ENCODE results near the gene GABRG3. TPM values are rescaled to one million over a fixed set of nuclear protein-coding genes. Genes with fewer than 3 reads are reported as not detected.

GABRG3 gene
- total and polyA plus RNA-seq, 2 experiments from 2014 or later = 0.10 to 1.4 TPM

DNA sequence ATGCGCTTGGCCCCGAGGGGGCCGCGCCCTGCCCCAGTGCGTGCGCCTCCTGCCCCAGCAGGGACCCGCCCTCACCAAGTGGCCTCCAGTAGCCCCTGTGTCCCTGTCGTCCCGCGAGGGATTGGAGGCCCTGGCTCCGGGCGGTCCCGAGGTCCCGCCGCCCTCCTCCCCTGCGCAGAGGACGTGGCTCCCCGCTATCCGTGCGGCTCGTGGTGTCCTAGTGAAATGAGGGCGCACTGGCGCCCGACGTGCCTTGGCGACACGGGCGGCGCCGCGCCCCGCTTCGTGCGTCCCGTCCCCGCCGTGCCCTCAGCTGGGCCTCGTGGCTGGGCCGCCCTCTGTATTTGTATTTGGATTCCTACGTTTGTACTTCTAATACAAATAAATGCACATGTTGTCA is 570.6 kb downstream of the GABRG3 start:
- no peak overlapping the region for H3K4me2 ChIP-seq
- Mint-ChIP-seq H3K36me3 (ENCODE audit: low read depth) (no peaks in the 10 kb centered on the region), H3K4me3 (no peak overlapping the region), H3K9me3 (no peaks in the 10 kb centered on the region), H3K4me1 (peaks cover 6% of the 10 kb centered on the region), H3K27me3 (ENCODE audit: insufficient read depth, low read depth, poor library complexity) (no peaks in the 10 kb centered on the region), H3K27ac (no peak overlapping the region)
- no peaks in the 10 kb centered on the region for H3K79me2 ChIP-seq (replicated peaks; ENCODE audit: insufficient read depth)
- no peaks in the 10 kb centered on the region for H4K20me1 ChIP-seq (replicated peaks; ENCODE audit: insufficient read depth)
- ATAC-seq (no peak), DNase-seq (ENCODE audit: low spot score) (no peak)
- H3K27me3 ChIP-seq (ENCODE audit: insufficient read depth) = no peaks in the 10 kb centered on the region
- no peak overlapping the region for H3K4me3 ChIP-seq
- H3K4me1 ChIP-seq (ENCODE audit: insufficient read depth) = peaks cover 20% of the 10 kb centered on the region
- no peak for TF ChIP-seq EZH2phosphoT487 (IDR thresholded peaks at IDR 0.05; ENCODE audit: unreplicated experiment)
- TF ChIP-seq, protein P1, sequence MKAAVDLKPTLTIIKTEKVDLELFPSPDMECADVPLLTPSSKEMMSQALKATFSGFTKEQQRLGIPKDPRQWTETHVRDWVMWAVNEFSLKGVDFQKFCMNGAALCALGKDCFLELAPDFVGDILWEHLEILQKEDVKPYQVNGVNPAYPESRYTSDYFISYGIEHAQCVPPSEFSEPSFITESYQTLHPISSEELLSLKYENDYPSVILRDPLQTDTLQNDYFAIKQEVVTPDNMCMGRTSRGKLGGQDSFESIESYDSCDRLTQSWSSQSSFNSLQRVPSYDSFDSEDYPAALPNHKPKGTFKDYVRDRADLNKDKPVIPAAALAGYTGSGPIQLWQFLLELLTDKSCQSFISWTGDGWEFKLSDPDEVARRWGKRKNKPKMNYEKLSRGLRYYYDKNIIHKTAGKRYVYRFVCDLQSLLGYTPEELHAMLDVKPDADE (IDR thresholded peaks at IDR 0.05) = no peak
- TF ChIP-seq EZH2 (IDR thresholded peaks at IDR 0.05; ENCODE audit: low read depth, unreplicated experiment) = no peak
- no peak for TF ChIP-seq JUNB (IDR thresholded peaks at IDR 0.05; ENCODE audit: unreplicated experiment)
- no peak for TF ChIP-seq NANOG (IDR thresholded peaks at IDR 0.05; ENCODE audit: borderline replicate concordance)
- TF ChIP-seq, protein P2, sequence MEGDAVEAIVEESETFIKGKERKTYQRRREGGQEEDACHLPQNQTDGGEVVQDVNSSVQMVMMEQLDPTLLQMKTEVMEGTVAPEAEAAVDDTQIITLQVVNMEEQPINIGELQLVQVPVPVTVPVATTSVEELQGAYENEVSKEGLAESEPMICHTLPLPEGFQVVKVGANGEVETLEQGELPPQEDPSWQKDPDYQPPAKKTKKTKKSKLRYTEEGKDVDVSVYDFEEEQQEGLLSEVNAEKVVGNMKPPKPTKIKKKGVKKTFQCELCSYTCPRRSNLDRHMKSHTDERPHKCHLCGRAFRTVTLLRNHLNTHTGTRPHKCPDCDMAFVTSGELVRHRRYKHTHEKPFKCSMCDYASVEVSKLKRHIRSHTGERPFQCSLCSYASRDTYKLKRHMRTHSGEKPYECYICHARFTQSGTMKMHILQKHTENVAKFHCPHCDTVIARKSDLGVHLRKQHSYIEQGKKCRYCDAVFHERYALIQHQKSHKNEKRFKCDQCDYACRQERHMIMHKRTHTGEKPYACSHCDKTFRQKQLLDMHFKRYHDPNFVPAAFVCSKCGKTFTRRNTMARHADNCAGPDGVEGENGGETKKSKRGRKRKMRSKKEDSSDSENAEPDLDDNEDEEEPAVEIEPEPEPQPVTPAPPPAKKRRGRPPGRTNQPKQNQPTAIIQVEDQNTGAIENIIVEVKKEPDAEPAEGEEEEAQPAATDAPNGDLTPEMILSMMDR (conservative IDR thresholded peaks at IDR 0.05; ENCODE audit: low read depth in 2 of 2) = no peak
- no peak for TF ChIP-seq POLR2AphosphoS5 (IDR thresholded peaks at IDR 0.05; ENCODE audit: low read depth)
- TF ChIP-seq, protein P3, sequence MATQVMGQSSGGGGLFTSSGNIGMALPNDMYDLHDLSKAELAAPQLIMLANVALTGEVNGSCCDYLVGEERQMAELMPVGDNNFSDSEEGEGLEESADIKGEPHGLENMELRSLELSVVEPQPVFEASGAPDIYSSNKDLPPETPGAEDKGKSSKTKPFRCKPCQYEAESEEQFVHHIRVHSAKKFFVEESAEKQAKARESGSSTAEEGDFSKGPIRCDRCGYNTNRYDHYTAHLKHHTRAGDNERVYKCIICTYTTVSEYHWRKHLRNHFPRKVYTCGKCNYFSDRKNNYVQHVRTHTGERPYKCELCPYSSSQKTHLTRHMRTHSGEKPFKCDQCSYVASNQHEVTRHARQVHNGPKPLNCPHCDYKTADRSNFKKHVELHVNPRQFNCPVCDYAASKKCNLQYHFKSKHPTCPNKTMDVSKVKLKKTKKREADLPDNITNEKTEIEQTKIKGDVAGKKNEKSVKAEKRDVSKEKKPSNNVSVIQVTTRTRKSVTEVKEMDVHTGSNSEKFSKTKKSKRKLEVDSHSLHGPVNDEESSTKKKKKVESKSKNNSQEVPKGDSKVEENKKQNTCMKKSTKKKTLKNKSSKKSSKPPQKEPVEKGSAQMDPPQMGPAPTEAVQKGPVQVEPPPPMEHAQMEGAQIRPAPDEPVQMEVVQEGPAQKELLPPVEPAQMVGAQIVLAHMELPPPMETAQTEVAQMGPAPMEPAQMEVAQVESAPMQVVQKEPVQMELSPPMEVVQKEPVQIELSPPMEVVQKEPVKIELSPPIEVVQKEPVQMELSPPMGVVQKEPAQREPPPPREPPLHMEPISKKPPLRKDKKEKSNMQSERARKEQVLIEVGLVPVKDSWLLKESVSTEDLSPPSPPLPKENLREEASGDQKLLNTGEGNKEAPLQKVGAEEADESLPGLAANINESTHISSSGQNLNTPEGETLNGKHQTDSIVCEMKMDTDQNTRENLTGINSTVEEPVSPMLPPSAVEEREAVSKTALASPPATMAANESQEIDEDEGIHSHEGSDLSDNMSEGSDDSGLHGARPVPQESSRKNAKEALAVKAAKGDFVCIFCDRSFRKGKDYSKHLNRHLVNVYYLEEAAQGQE (IDR thresholded peaks at IDR 0.05; ENCODE audit: unreplicated experiment) = no peak
- no peaks in the 10 kb centered on the region for H3F3A ChIP-seq (replicated peaks; ENCODE audit: low read depth)
- H3K9me2 ChIP-seq (ENCODE audit: insufficient read depth) = peaks cover 2% of the 10 kb centered on the region; the same call in 1 of the 2 replicates
- H2AFZ ChIP-seq = peak overlapping the region; percentile 66
- no peak overlapping the region for H3K27ac ChIP-seq (ENCODE audit: low read depth)
- no peaks in the 10 kb centered on the region for H3K36me3 ChIP-seq (ENCODE audit: insufficient read depth)

Measured in GM23338 (cell line).